AG09309 (cell line): ENCODE data around the gene KCNJ11.
"Not testable (repeated sequence)": the region's sequence is repeated elsewhere in the genome, so short reads cannot be mapped to it uniquely, and the experiment has no call there.

Source experiments
- DNase-seq: peaks from one replicate; pipeline ENCODE4 v3.0.0-alpha.2; 2010; ENCODE audit warnings: low read depth
- H3K4me3 ChIP-seq: 2 replicates; pipeline ENCODE4 v1.5.1; 2011; ENCODE audit warnings: mild to moderate bottlenecking, low read depth, low read length, moderate library complexity; ENCODE audit not compliant: control insufficient read depth
- CTCF ChIP-seq: IDR thresholded peaks from 2 replicates; pipeline ENCODE4 v1.5.1; 2011; ENCODE audit warnings: mild to moderate bottlenecking, low read depth, low read length, inconsistent platforms; ENCODE audit not compliant: insufficient read depth, control insufficient read depth; ENCODE audit errors: missing control alignments

Gene KCNJ11

GRCh38 chr11:17428261-17428660, 39.8 kb upstream of the KCNJ11 start:
- no peak overlapping the region for H3K4me3 ChIP-seq

DNA sequence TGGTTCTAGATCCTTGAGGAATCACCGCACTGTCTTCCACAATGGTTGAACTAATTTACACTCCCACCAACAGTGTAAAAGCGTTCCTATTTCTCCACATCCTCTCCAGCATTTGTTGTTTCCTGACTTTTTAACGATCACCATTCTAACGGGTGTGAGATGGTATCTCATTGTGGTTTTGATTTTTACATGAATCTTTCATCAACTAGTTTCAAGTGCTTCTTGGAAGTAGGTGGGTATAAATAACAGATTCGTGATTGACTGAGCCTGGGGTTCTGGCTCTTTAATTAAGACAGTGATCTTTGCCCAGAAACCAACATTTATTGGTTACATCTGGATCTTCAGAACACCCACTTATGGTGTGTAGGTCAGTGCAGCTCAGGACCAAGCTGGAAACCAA, 37.8 kb upstream of the KCNJ11 start:
- not testable (repeated sequence) for DNase-seq

More at GRCh38 chr11:17428261-17428660, 39.8 kb upstream of the KCNJ11 start:
- DNase-seq = no peak
- no peak for TF ChIP-seq CTCF

GRCh38 chr11:17423533-17424310, 35.3 kb upstream of the KCNJ11 start:
- no peak overlapping the region for H3K4me3 ChIP-seq
- TF ChIP-seq CTCF = no peak
- no peak for DNase-seq

More for the DNA sequence above, 37.8 kb upstream of the KCNJ11 start:
- not testable (repeated sequence) for H3K4me3 ChIP-seq

- no peak overlapping the region for H3K4me3 ChIP-seq
- TF ChIP-seq CTCF = no peak
- no peak for DNase-seq
These were observed 33.3 kb upstream of the KCNJ11 start for GRCh38 chr11:17421781-17422180.

DNA sequence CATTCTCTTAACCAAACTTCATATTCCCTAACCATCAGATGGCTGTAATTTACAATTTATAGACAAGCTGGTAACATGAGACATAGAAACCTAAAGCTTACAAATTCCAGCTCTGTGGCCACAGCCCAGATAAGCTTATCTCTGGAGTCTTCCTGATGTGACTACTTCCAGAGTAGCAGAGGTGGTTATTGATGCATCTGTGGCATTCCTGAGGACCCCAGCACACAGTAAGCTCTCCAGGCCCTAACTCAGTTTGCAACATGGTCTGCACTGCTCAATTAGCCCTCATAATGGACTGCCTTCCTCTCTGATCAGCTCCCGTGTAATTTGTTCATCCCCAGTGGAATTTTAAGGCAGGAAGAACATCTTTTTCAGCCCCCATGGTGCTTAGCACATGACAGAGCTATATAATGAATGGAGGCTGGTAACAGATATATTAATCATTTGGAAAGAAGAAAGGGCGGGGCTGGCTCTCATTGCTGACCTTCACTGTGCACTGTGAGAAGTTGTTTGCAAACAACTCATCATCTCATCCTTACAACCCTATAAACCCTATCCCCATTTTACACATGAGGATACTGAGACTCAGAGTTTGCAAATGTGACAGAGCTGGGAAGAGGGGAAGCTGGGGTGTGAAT, 30.1 kb upstream of the KCNJ11 start:
- H3K4me3 ChIP-seq = no peak overlapping the region
- DNase-seq = no peak
- TF ChIP-seq CTCF = no peak

DNA sequence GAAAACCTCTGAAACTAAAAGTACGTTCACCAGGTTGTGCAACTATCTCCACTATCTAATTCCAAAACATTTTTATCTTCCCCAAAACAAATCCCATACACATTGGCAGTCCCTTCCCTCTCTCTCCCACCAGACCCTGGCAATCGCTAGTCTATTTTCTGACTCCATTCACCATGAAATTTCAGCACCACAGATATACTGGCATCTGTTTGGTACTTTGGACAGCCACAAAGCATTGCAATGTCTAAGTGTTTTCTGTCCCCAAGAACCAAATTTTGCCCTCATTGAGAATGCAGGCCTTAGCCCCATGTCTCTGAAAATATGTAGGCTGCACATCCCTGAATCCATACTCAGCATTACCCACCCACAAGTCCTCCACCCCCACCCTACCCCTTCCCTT, 28.0 kb upstream of the KCNJ11 start:
- no peak for TF ChIP-seq CTCF
- no peak overlapping the region for H3K4me3 ChIP-seq
- DNase-seq = no peak

GRCh38 chr11:17415523-17416104, 27.2 kb upstream of the KCNJ11 start:
- DNase-seq = no peak
- no peak for TF ChIP-seq CTCF
- no peak overlapping the region for H3K4me3 ChIP-seq
